C4-2B (cell line): ENCODE results near the gene MORC3.
"Not testable (repeated sequence)": the region's sequence is repeated elsewhere in the genome, so short reads cannot be mapped to it uniquely, and the experiment has no call there.

Experiments
- CTCF ChIP-seq: fragments of 450-650 bp; conservative IDR thresholded peaks from 2 replicates; pipeline ENCODE4 v1.5.1; 2017; ENCODE audit warnings: mild to moderate bottlenecking
- ZFX ChIP-seq: fragments of 450-650 bp; IDR thresholded peaks from 2 replicates; pipeline ENCODE4 v1.6.1; 2017

- not testable (repeated sequence) for TF ChIP-seq CTCF, ZFX
Observed at GRCh38 chr21:36313446-36313845, 6.6 kb upstream of the MORC3 start.
